Epithelial cell of prostate (primary cell): ENCODE measurements around the gene PTH.

Source experiments
- DNase-seq: peaks from one replicate; pipeline ENCODE4 v3.0.0-alpha.2; 2011; ENCODE audit warnings: low read depth, low spot score
- H3K27ac ChIP-seq: fragments of 450-650 bp; 2 replicates; pipeline ENCODE4 v1.5.1; 2017; ENCODE audit warnings: mild to moderate bottlenecking

The PTH gene

DNA sequence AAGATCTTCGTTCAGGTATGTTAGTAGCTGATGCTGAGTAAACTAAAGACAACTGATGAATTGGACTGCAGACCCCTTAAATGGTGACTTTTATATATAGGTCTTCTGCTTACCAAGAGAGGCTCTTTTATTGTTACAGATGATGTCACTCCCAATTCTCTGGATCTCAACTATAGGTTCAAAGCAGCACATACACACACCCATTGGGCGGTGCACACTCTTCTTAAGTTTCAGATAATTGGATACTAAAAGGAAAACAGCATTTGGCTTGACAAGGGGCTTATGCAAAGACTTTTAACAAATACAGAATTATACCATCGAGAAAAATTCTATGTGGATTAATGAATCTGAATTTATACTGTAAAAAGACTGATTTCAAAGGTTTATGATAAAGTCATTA, at the start of gene PTH:
TSS of gene PTH (minus strand) at position 69 of the 400 bp plus-strand sequence. CDS start 3,142 bp downstream, outside the sequence.
- H3K27ac ChIP-seq = no peak within 1 kb of the TSS
- no peak for DNase-seq

DNA sequence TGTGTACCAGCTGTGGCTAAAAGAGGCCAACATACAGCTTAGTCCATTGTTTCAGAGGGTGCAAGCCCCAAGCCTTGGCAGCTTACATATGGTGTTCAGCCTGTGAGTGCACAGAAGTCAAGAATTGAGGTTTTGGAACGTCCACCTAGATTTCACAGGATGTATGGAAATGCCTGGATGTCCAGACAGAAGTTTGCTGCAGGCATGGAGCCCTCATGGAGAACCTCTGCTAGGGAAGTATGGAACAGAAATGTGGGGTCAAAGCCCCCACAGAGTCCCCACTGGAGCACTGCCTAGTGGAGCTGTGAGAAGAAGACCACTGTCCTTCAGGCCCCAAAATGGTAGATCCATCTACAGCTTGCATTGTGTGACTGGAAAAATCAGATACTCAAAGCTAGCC, 42.2 kb upstream of the PTH start:
- H3K27ac ChIP-seq = no peak overlapping the region
- no peak for DNase-seq

DNA sequence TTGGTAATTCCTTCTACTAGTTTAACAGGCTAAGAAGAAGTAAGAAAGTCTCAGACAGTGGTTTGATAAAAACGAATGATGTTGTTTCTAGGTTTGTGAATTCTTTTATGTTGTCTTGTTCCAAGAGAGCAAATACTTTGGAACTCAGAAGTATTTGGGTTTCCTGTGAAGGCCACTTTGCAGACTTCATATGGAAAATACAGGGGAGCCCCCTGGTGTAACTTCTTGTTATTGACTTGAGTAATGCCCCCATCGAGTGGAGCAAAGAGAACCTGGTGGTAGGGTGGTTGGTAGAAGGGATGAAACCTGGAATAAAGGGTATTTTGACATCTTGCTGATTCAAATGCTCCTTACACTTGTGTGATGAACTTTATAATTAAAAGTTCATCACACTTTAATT, 40.0 kb upstream of the PTH start:
- DNase-seq = no peak
- H3K27ac ChIP-seq = no peak overlapping the region

DNA sequence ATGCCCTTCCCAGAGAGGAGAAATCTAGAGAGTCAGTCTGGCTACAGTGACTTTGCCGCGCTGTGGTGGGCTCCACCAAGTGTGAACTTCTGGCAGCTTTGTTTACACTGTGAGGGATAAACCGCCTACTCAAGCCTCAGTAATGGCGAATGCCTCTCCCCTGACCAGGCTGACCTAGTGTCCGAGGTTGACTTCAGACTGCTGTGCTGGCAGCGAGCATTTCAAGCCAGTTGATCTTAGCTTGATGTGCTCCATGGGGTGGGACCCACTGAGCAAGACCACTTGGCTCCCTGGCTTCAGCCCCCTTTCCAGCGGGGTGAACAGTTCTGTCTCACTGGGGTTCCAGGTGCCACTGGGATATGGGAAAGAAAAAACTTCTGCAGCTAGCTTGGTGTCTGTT, 38.6 kb upstream of the PTH start:
- DNase-seq = no peak
- H3K27ac ChIP-seq = no peak overlapping the region

DNA sequence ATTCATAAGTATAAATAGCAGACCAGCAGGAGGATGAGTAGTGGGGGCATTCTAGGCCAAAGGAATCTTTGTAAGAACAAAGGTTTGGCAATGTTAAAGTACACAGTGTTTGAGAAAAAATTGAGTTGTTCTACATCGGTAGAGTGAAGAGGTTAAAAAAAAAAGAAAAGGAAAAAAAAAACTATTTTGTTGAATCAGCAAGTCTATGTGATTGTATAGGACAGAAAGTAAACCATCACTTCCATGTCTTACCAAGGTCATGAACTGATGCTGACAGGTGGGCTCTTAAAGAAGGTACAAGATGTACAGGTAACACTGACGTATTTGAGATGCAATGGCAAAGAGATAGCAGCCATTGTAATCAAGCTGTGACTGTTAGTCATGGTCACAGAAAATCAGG, 29.5 kb upstream of the PTH start:
- no peak overlapping the region for H3K27ac ChIP-seq
- no peak for DNase-seq

DNA sequence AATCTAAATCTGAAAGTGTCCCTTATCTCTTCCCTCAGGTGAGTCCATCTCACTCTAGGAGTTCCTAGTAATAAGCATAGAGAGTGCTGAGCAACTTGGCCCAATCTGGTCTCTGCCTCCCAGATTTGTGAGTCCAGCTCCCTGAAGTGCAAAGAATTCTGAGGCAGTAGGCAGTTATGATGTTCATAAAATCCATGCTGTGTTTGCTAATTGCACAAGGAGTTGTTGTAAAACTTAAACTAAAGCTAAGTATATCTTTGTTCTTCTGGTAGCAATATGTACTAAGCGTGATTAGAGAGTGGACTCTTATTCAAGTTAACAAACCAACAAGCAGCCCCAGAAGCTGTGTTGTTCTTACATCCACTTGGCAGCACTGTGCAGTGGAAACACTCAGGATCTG, 7.6 kb upstream of the PTH start:
- no peak for DNase-seq

DNA sequence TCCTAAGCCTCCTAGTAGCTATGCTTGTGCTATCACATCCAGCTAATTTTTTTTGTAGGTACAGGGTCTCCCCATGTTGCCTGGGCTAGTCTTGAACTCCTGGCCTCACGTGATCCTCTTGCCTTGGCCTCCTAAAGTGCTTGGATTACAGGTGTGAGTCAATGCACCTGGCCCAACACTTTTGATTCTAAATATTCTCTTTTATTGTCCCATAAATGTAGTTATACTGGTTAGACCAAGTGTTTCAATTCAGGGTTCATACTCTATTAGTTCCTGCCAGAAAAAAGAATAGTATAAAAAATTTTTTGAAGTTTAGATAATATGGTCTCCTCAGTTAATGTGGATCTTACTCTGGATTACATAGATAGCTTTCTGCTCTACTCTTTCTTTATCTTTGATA, 6.7 kb upstream of the PTH start:
- no peak for DNase-seq
- no peak overlapping the region for H3K27ac ChIP-seq

More for the DNA sequence above, 7.6 kb upstream of the PTH start:
- H3K27ac ChIP-seq = no peak overlapping the region

DNA sequence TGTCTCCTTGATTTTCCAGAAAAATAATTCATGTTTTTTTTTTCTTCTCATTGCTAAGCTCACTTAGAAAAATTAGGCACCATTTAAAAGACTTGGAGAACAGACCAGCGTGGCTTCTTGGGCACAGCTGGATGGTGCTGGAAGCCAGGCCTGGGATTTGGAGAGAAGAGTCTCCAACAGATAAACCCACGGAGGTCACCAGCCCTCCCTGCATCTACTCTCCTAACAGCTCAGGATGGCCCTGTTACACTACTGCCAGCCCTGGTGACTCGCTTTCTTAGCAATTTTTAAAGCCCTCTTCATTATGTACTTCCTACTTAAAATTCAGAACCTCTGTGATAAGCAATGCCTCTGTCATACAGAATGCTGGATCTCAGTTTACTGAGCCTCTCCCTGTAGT, 1.7 kb downstream of the PTH start:
- no peak overlapping the region for H3K27ac ChIP-seq
- no peak for DNase-seq

DNA sequence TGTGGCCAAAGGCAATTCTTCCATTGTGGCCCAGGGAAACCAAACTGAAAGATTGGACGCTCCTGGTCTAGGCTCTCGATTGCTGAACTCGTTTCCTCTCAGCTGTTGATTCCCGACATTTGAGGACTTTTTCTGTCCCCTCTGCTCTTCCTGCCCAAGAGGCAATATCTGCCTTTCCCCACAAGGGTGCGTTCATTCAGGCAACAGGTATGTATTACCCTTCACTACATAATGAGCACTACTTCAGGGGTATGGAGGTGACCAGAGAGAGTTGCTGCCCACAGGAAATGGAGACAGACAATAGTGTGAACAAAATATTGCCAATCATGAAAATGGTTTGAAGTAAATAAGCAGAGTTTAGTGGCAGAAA, 8.2 kb downstream of the PTH start:
- no peak for DNase-seq
- no peak overlapping the region for H3K27ac ChIP-seq

DNA sequence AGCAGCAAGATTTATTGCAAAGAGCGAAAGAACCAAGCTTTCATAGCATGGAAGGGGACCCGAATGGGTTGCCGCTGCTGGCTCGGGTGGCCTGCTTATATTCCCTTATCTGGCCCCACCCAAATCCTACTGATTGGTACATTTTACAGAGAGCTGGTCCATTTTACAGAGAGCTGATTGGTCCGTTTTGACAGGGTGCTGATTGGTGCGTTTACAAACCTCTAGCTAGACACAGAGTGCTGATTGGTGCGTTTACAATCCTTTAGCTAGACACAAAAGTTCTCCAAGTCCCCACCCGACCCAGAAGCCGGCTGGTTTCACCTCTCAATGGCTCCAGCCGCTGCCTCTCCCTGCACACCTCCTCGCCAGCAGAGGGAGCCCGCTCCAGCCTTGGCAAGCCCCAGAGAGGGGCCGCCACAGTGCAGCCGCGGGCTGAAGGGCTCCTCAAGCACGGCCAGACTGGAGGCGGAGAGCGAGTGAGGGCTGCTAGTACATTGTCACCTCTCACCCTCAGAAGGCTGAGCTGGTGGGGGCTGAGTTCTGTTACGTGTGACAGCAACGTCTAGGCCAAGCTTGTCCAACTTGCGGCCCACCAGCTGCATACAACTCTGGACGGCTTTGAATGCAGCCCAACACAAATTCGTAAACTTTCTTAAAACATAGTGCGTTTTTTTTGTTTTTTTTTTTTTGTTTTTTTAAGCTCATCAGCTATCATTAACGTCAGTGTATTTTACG, 8.7 kb downstream of the PTH start:
- no peak for DNase-seq
- no peak overlapping the region for H3K27ac ChIP-seq

DNA sequence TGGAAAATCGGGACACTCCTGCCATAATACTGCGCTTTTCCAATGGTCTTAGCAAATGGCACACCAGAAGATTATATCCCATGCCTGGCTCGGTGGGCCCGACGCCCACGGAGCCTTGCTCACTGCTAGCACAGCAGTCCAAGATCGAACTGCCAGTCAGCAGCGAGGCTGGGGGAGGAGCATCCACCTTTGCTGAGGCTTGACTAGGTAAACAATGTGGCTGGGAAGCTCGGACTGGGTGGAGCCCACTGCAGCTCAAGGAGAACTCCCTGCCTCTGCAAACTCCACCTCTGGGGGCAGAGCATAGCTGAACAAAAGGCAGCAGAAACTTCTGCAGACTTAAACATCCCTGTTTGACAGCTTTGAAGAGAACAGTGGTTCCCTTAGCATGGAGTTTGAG, 15.6 kb downstream of the PTH start:
- DNase-seq = no peak
- H3K27ac ChIP-seq = no peak overlapping the region

DNA sequence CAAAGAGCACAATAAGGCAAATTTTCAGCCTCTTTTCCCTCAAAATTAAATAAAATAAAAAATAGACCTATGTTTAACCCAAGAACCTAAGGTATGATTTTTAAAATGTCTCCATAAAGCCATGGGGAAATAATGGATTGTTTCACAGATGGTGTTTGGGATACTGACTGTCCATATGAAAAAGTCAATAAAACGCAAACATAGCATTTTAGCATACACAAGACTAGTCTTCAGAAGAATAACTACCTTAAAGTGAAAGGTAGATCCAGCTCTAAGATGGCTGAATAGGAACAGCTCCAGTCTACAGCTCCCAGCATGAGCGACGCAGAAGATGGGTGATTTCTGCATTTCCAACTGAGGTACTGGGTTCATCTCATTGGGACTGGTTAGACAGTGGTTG, 16.1 kb downstream of the PTH start:
- H3K27ac ChIP-seq = no peak overlapping the region
- DNase-seq = no peak

DNA sequence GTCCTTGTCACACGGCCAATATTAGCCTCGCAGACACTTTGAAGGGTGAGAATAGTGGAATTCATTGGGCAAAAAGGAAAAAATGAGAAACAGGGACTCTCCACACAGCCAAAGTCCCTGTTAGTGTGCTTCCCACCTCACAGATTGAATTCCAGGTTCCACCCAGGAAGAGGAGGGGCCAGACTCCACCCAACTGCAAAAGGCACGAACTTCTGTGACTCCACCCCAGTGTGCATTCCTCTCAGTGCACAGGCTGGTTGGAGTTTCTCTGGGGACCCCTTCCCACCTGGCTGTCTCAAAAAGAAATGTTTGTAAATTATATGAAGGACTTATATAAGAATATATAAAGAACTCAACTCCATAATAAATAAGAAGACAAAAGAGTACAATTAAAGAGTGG, 20.7 kb downstream of the PTH start:
- DNase-seq = no peak
- H3K27ac ChIP-seq = no peak overlapping the region

DNA sequence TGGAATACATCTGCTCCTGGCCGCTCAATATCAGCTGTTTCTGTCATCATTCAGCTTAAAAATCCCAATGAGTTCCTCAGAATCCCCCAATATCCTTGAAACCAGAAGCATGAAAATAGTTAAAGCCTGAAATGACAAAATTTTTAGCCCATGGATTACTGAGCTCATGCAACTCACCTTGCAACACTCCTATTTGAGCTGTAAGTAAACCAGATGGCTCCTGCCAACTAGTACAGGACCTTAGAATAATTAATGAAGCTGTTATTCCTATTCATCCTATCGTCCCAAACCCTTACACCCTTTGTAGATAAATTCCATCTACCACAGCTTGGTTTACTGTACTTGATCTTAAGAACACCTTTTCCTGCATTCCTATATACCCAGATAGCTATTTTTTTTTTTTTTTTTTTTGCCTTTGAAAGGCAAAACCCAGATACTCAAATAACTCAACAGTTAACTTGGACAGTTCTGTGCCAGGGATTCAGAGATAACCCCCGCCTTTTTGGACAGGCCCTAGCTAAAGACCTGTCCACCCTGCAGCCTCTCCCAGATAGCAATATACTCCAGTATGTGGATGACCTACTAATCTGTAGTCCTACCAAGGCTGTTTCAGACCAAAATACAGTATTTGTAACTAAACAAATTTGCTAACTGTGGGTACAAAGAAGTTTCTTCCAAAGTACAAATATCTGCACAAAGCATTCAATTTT, 22.6 kb downstream of the PTH start:
- no peak for DNase-seq
- no peak overlapping the region for H3K27ac ChIP-seq

DNA sequence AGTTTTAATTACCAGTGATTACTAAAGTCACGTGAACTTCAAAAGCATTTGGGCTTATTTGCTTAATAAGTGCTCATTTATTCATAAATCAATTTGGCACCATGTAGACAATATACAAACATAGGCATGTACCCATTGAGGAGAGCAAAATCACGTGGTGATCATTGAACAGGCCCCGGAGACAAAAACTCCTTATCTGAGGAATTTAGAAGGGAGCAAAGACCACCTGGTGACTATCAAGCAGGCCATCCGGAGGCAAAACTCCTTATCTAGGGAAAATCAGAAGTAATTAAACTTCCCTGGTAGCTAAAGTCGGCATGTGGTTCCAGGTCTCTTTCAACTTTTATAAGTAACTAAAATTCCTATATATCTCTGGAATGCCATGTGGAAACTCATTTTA, 27.0 kb downstream of the PTH start:
- H3K27ac ChIP-seq = no peak overlapping the region
- DNase-seq = no peak

DNA sequence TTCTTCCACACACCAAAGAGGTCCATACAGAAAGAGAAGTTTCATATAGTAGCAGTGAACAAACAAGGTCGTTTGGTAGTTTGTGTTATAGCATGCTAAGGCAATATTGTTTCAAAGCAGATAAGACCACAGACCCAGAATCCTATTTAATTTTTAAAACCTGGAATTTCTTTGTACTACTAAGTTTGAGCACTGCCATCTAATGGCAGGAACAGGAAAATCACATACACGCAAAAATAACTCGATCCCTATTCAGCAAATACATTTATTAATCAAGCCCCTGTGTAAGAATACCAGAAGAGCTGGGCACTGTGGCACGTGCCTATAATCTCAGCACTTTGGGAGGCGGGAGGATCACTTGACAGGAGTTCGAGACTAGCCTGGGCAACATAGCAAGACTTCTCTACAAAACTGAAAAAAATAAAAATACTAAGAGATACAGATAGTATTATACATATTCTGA, 29.9 kb downstream of the PTH start:
- no peak for DNase-seq
- no peak overlapping the region for H3K27ac ChIP-seq

DNA sequence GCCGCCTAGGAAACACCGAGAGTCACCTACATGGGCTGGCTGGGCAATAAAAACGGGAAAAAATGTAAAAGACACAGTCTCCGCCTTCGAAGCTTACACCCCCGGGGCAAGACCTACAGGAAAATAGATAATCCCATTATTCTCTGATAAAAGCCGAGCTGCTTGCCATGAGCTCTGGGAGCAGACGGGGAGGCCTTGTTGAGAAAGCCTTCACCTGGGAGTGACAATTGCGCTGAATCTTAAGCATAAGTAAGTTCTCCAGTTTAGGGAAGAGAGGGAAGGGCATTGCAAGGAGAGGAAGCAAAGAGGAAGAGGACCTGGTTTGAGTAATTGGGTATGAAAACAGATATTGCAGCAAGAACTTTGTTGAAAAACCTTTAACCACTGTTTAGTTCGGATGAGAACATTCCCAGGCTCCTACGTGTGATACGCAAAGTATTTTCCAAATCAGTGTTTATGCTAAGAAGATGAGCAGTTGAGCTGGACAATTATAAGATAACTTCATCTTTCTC, 32.0 kb downstream of the PTH start:
- no peak for DNase-seq
- peak overlapping the region; percentile 96 for H3K27ac ChIP-seq

DNA sequence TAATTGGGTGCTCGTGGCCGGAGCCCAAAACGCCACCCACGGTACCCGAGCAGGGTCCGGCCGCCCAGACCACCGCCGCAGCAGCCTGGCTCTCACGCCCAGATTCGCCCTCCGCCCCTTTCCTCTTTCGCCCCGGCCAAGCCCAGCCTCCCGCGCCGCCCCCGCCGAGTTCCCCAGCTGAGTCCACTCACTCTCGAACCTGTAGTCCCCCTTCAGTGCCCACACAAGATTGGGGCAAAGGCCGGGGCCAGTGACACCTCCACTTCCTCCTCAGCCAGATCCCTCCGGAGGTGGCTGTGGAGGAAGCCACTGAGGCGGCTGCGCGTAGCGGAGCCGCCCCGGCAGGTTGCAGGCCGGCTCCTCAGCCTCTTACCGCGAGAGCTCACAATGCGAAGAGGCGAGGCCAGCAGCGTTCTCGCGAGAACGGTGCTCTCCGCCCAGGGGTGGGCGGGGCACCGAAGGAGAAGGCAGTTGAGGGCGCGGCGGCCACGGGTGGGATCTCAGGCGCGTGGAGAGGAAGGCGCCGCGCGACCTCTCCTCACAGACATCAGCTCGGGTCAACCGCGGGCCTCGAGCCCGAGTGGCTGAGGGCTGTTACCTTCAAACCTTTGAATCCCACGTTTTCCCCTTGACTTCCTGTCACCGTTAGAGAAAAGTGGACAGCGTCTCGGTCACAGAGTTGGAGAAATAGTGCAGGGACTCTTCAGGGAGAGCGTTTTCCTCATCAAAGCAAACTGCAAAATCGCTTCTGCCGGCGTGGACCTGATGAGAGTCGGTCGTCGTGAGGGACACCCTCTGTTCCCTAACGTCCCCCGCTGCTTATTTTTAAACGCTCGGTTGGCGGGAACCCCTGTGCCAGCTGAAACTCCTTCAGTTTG, 32.7 kb downstream of the PTH start, which contains the start of gene BTBD10:
TSS of gene BTBD10 (minus strand) at position 322 of the 878 bp plus-strand sequence. CDS start 18,098 bp downstream, outside the sequence.
- DNase-seq = peak; percentile 72
- H3K27ac ChIP-seq = peak within 1 kb of the TSS; percentile 96

DNA sequence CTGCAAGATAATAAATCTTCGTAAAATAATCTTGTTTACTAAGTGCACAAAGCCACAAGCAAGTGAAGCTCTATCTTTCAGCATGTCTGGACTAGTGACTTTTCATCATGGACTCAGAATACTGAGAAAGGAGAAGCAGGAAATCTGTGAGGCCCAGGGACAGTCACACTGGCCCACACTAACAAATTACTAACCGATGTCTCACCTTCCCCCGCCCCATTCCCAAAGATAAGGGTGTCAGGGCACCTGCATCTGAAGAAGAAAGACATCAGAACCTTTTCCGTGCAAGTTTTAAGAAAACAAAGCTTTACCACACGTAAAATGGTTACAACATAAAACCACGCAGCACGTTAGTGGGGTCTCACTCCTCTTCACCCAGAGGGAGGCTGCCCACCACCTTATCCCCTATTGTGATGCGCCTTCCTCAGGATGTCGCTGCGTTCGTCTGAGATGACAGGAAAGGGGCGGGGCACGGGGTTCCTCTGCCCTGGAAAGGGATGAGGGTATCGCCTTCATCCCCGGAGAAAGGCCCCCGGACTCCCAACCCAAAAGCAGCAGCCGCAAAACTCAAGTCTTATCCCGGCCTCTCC, 33.4 kb downstream of the PTH start:
- peak; percentile 55 for DNase-seq
- peak overlapping the region; percentile 96 for H3K27ac ChIP-seq

DNA sequence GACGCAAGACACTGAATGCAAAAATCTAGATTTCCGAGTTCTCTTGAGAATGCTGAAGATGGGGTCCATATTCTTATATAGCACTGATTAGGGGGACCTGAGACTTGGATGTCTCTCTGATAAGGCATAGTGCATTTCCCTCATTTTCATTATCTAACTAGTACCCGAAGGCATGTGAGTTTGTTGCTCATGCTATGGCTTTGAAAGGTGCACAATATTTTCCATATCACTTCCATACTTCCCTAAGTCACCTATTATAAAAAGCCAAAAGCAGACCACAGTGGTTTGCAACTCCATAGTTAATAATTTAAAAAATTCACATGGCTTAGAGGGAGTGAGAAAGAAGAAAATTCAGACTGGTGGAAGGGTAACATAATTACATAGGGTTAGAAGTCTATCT, 34.5 kb downstream of the PTH start:
- peak overlapping the region; percentile 96 for H3K27ac ChIP-seq
- no peak for DNase-seq
